ENCODE measurements around the gene SNAP23. TPM values are rescaled to one million over a fixed set of nuclear protein-coding genes. Genes with fewer than 3 reads are reported as not detected.

The SNAP23 gene
- total RNA-seq, 4 donors from 2014 or later = 36.2 to 78.2 (median 50.3) TPM

DNA sequence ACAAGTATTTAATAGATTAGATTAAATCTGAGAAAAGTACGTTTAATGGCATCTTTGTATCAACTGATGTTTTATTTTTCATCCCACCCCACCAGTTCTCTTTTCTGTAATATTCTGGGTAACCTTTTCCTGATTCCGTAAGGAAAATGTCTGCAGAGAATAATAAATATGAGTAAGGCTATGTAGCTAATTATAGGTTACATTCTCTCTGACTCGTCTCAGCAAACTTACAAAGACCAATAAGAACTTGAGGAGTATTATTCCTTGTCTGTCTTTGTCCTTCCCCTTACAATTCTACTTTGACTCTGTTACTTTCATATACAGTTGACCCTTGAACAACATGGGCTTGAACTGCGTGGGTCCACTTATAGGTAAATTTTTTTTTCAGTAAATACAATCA, 12.1 kb downstream of the SNAP23 start:
- Histone ChIP-seq H3K27ac (no peak overlapping the region), H3K9me3 (no peaks in the 10 kb centered on the region), H3K4me1 (peaks cover 12% of the 10 kb centered on the region), H3K36me3 (peaks cover 13% of the 10 kb centered on the region), H3K27me3 (no peaks in the 10 kb centered on the region), H3K4me3 (no peak overlapping the region)
- TF ChIP-seq POLR2AphosphoS5 (IDR thresholded peaks at IDR 0.05) = no peak
- TF ChIP-seq, protein P1, sequence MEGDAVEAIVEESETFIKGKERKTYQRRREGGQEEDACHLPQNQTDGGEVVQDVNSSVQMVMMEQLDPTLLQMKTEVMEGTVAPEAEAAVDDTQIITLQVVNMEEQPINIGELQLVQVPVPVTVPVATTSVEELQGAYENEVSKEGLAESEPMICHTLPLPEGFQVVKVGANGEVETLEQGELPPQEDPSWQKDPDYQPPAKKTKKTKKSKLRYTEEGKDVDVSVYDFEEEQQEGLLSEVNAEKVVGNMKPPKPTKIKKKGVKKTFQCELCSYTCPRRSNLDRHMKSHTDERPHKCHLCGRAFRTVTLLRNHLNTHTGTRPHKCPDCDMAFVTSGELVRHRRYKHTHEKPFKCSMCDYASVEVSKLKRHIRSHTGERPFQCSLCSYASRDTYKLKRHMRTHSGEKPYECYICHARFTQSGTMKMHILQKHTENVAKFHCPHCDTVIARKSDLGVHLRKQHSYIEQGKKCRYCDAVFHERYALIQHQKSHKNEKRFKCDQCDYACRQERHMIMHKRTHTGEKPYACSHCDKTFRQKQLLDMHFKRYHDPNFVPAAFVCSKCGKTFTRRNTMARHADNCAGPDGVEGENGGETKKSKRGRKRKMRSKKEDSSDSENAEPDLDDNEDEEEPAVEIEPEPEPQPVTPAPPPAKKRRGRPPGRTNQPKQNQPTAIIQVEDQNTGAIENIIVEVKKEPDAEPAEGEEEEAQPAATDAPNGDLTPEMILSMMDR (IDR thresholded peaks at IDR 0.05) = no peak
- TF ChIP-seq EP300 (IDR thresholded peaks at IDR 0.05) = no peak
- TF ChIP-seq POLR2A (IDR thresholded peaks at IDR 0.05) = no peak
- 82% methylated on average over 4 of the region's 4 CpGs for WGBS
- DNase-seq (ENCODE audit: low spot score in 2 of 2) = no peak

DNA sequence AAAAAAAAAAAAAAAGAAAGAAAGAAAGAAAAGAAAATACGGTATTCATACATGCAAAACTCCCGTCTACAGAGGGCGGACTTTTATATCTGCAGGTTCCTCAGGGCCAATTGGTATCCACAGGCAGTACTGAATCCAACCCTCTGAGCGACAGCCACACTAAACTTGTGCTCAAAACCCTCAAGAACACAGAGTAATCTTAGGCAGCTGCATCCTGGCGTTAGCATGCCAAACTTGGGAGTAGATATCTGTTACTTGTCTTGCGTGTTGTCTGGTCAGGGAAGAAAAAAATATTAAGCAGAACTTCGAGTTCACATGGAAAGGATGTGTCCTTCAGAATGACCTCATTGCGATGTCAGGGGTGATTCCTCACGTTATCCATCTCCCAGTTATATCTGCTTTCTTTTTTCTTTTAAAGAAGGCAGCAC, 12.8 kb downstream of the SNAP23 start:
- TF ChIP-seq, protein P1 (IDR thresholded peaks at IDR 0.05) = no peak
- TF ChIP-seq POLR2A (IDR thresholded peaks at IDR 0.05) = no peak
- no peak for TF ChIP-seq POLR2AphosphoS5 (IDR thresholded peaks at IDR 0.05)
- TF ChIP-seq EP300 (IDR thresholded peaks at IDR 0.05) = no peak
- no peak for DNase-seq (ENCODE audit: low spot score in 2 of 2)
- Histone ChIP-seq H3K9me3 (no peaks in the 10 kb centered on the region), H3K27me3 (no peaks in the 10 kb centered on the region), H3K27ac (no peak overlapping the region), H3K36me3 (peaks cover 15% of the 10 kb centered on the region), H3K4me1 (peaks cover 9% of the 10 kb centered on the region), H3K4me3 (no peak overlapping the region)
- WGBS = 66% methylated on average over 9 of the region's 9 CpGs

DNA sequence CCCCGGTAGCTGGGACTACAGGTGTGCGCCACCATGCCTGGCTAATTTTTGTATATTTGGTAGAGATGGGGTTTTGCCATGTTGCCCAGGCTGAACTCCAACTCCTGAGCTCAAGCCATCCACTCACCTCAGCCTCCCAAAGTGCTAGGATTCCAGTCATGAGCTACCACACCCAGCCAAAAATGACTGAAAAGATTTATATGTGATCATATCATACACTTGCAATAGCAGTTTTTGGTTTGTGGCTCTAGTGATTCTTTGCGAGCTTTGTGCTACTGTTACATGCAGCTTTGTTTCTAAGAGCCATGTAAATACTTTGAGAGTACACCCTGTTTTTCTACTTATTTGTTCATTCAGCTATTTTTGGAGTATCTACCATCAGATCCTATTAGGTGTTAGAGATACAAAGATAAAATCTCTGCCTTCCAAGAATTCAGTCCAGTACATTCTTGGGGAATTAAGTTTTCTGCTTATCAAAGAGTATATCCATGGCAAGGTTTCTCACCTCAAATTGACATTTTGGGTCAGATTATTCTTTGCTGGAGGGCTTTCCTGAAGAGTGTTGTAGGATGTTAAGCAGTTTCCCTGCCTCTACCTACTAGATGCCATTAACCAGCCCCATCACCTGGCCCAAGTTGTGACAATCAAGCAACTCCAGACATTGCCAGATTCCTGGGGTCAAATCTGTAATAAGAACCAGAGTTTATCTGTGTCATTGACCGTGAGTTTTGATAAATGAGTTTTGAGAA, 15.0 kb downstream of the SNAP23 start:
- H3K27ac ChIP-seq = no peak overlapping the region
- no peak overlapping the region for H3K4me3 ChIP-seq
- 85% methylated on average over 4 of the region's 4 CpGs for WGBS
- no peaks in the 10 kb centered on the region for H3K27me3 ChIP-seq
- no peaks in the 10 kb centered on the region for H3K9me3 ChIP-seq
- H3K4me1 ChIP-seq = peaks cover 9% of the 10 kb centered on the region
- DNase-seq (ENCODE audit: low spot score in 2 of 2) = no peak
- peaks cover 32% of the 10 kb centered on the region for H3K36me3 ChIP-seq
- no peak for TF ChIP-seq POLR2AphosphoS5 (IDR thresholded peaks at IDR 0.05)
- no peak for TF ChIP-seq EP300 (IDR thresholded peaks at IDR 0.05)
- TF ChIP-seq, protein P1 (IDR thresholded peaks at IDR 0.05) = no peak
- TF ChIP-seq POLR2A (IDR thresholded peaks at IDR 0.05) = no peak

GRCh38 chr15:42511007-42511391, 15.6 kb downstream of the SNAP23 start:
- H3K4me1 ChIP-seq = peaks cover 9% of the 10 kb centered on the region
- no peak overlapping the region for H3K27ac ChIP-seq
- H3K36me3 ChIP-seq = peaks cover 33% of the 10 kb centered on the region
- TF ChIP-seq EP300 (IDR thresholded peaks at IDR 0.05) = no peak
- no peak for TF ChIP-seq POLR2AphosphoS5 (IDR thresholded peaks at IDR 0.05)
- TF ChIP-seq, protein P1 (IDR thresholded peaks at IDR 0.05) = no peak
- no peaks in the 10 kb centered on the region for H3K9me3 ChIP-seq
- H3K4me3 ChIP-seq = no peak overlapping the region
- DNase-seq (ENCODE audit: low spot score in 2 of 2) = no peak
- WGBS = 63% methylated on average over 4 of the region's 4 CpGs
- H3K27me3 ChIP-seq = no peaks in the 10 kb centered on the region

- Histone ChIP-seq H3K36me3 (peaks cover 68% of the 10 kb centered on the region), H3K27ac (no peak overlapping the region), H3K4me1 (no peaks in the 10 kb centered on the region), H3K27me3 (no peaks in the 10 kb centered on the region), H3K4me3 (no peak overlapping the region), H3K9me3 (no peaks in the 10 kb centered on the region)
- no peak for DNase-seq (ENCODE audit: low spot score in 2 of 2)
- WGBS = 90% methylated on average over 2 of the region's 2 CpGs
- TF ChIP-seq POLR2AphosphoS5 (IDR thresholded peaks at IDR 0.05) (no peak), POLR2A (IDR thresholded peaks at IDR 0.05) (no peak), EP300 (IDR thresholded peaks at IDR 0.05) (no peak)
- TF ChIP-seq, protein P1 (IDR thresholded peaks at IDR 0.05) = no peak
Measured at GRCh38 chr15:42523331-42523730, 27.9 kb downstream of the SNAP23 start.
